Endodermal cell (in vitro differentiated cells): ENCODE results near the gene DDX60. TPM values are rescaled to one million over a fixed set of nuclear protein-coding genes. Genes with fewer than 3 reads are reported as not detected.

Experiments
- DNase-seq: peaks from one replicate; pipeline ENCODE4 v3.0.0-alpha.2; 2017
- H3K27ac ChIP-seq: 2 replicates; pipeline ENCODE4 v1.5.1; 2013; ENCODE audit warnings: mild to moderate bottlenecking, low read depth, low read length, moderate library complexity
- H3K27me3 ChIP-seq: 2 replicates; pipeline ENCODE4 v1.6.1; 2013; ENCODE audit warnings: mild to moderate bottlenecking, low read length, moderate library complexity; ENCODE audit not compliant: insufficient read depth, control insufficient read depth, poor library complexity, severe bottlenecking
- H3K36me3 ChIP-seq: 2 replicates; pipeline ENCODE4 v1.7.0; 2013; ENCODE audit warnings: mild to moderate bottlenecking, low read length, moderate library complexity; ENCODE audit not compliant: control insufficient read depth, insufficient read depth
- H3K4me1 ChIP-seq: one replicate; pipeline ENCODE4 v1.7.0; 2013; ENCODE audit warnings: low read length; ENCODE audit not compliant: control insufficient read depth, insufficient read depth
- H3K4me3 ChIP-seq: 2 replicates; pipeline ENCODE4 v1.5.1; 2013; ENCODE audit warnings: mild to moderate bottlenecking, low read length, moderate library complexity
- H3K9ac ChIP-seq: 2 replicates; pipeline ENCODE4 v1.6.1; 2013; ENCODE audit warnings: mild to moderate bottlenecking, low read length, moderate library complexity; ENCODE audit not compliant: poor library complexity, severe bottlenecking; ENCODE audit errors: extremely low read depth
- H3K9me3 ChIP-seq: 2 replicates; pipeline ENCODE4 v1.6.1; 2013; ENCODE audit warnings: mild to moderate bottlenecking, low read length, moderate library complexity; ENCODE audit not compliant: control insufficient read depth
- H3K27ac Mint-ChIP-seq: 2 replicates; pipeline ENCODE4 v1.8.0; 2020; ENCODE audit warnings: mixed read lengths
- H3K27me3 Mint-ChIP-seq: 2 replicates; pipeline ENCODE4 v1.8.0; 2021; ENCODE audit warnings: mild to moderate bottlenecking, mixed read lengths; ENCODE audit not compliant: insufficient read depth
- H3K36me3 Mint-ChIP-seq: 2 replicates; pipeline ENCODE4 v1.8.0; 2020; ENCODE audit warnings: low read depth, mixed read lengths
- H3K4me1 Mint-ChIP-seq: 2 replicates; pipeline ENCODE4 v1.8.0; 2020; ENCODE audit warnings: mixed read lengths
- H3K4me3 Mint-ChIP-seq: 2 replicates; pipeline ENCODE4 v1.8.0; 2020; ENCODE audit warnings: mild to moderate bottlenecking, moderate library complexity, mixed read lengths
- H3K9me3 Mint-ChIP-seq: 2 replicates; pipeline ENCODE4 v1.8.0; 2020; ENCODE audit warnings: mild to moderate bottlenecking, mixed read lengths
- CTCF ChIP-seq: fragments of 200-600 bp; sonication (generic); conservative IDR thresholded peaks from 2 replicates; pipeline ENCODE4 v1.5.0; 2021; ENCODE audit warnings: antibody characterized with exemption, mild to moderate bottlenecking
- WGBS, 2 experiments: methylation state at CpG; one replicate each; pipeline versions ENCODE4 v1.1.5 to v1.1.7; 2013; ENCODE audit warnings: missing lambda C conversion rate in 2 of 2, mixed read lengths in 1 of 2; ENCODE audit not compliant: insufficient coverage in 1 of 2, insufficient read length in 1 of 2; 5-methylcytosine and 5-hydroxymethylcytosine counted together
- total RNA-seq, 2 donors: library from RNA; stranded (reverse); fragmentation: NEBNext Ultra II Directional in 1 of 2; extraction: Animal tissue kit (Norgen Biotek cat#: 25700) in 1 of 2; gene quantifications; 2 replicates in 1 of 2; 3 replicates in 1 of 2; pipeline ENCODE4 v1.2.1, GENCODE V29; 2021

The DDX60 gene
- total RNA-seq, 2 donors from 2014 or later = 1.6 to 3.1 TPM

GRCh38 chr4:168199260-168199957 is 119.1 kb downstream of the DDX60 start:
- TF ChIP-seq CTCF = no peak
- Mint-ChIP-seq H3K4me1 (no peaks in the 10 kb centered on the region), H3K36me3 (peaks cover 2% of the 10 kb centered on the region), H3K27ac (no peak overlapping the region), H3K9me3 (peaks cover 48% of the 10 kb centered on the region), H3K4me3 (no peak overlapping the region), H3K27me3 (no peaks in the 10 kb centered on the region)
- Histone ChIP-seq H3K36me3 (no peaks in the 10 kb centered on the region), H3K9me3 (peaks cover 28% of the 10 kb centered on the region), H3K27me3 (no peaks in the 10 kb centered on the region), H3K4me3 (no peak overlapping the region), H3K9ac (no peak overlapping the region), H3K4me1 (no peaks in the 10 kb centered on the region), H3K27ac (no peak overlapping the region)
- DNase-seq = no peak
- 71 to 96% methylated on average over 3 to 4 of the region's 4 CpGs for WGBS, 2 experiments

GRCh38 chr4:168197926-168198325 is 120.6 kb downstream of the DDX60 start:
- H3K4me3 Mint-ChIP-seq = no peak overlapping the region
- H3K27ac ChIP-seq = no peak overlapping the region
- no peaks in the 10 kb centered on the region for H3K36me3 ChIP-seq
- no peak for DNase-seq
- peaks cover 13% of the 10 kb centered on the region for H3K9me3 ChIP-seq
- no peak overlapping the region for H3K4me3 ChIP-seq
- no peaks in the 10 kb centered on the region for H3K27me3 Mint-ChIP-seq
- H3K9ac ChIP-seq = no peak overlapping the region
- no peak overlapping the region for H3K27ac Mint-ChIP-seq
- H3K36me3 Mint-ChIP-seq = no peaks in the 10 kb centered on the region
- no peak for TF ChIP-seq CTCF
- no peaks in the 10 kb centered on the region for H3K4me1 ChIP-seq
- H3K4me1 Mint-ChIP-seq = no peaks in the 10 kb centered on the region
- H3K9me3 Mint-ChIP-seq = peaks cover 36% of the 10 kb centered on the region
- H3K27me3 ChIP-seq = no peaks in the 10 kb centered on the region

- Histone ChIP-seq H3K27ac (no peak overlapping the region), H3K4me3 (no peak overlapping the region), H3K27me3 (no peaks in the 10 kb centered on the region), H3K9me3 (no peaks in the 10 kb centered on the region), H3K36me3 (no peaks in the 10 kb centered on the region), H3K9ac (no peak overlapping the region), H3K4me1 (no peaks in the 10 kb centered on the region)
- peaks cover 2% of the 10 kb centered on the region for H3K9me3 Mint-ChIP-seq
- DNase-seq = no peak
- 94% methylated on average over 1 of the region's 1 CpG; no CpG with 5 or more reads in 1 of the 2 experiments for WGBS, 2 experiments
- H3K27me3 Mint-ChIP-seq = no peaks in the 10 kb centered on the region
- no peaks in the 10 kb centered on the region for H3K36me3 Mint-ChIP-seq
- H3K4me3 Mint-ChIP-seq = no peak overlapping the region
- H3K27ac Mint-ChIP-seq = no peak overlapping the region
- TF ChIP-seq CTCF = no peak
- H3K4me1 Mint-ChIP-seq = no peaks in the 10 kb centered on the region
These were observed 129.8 kb downstream of the DDX60 start for GRCh38 chr4:168188754-168189153.
